ENCODE data around the gene EVPL. TPM values are rescaled to one million over a fixed set of nuclear protein-coding genes. Genes with fewer than 3 reads are reported as not detected.

The EVPL gene
- total and polyA plus RNA-seq, 12 donors: 0.04 to 0.31 (median 0.05) TPM; not detected in 6

GRCh38 chr17:76024353-76024752 lies 2.8 kb downstream of the EVPL start:
- Histone ChIP-seq H3K4me3 (no peak overlapping the region), H3K4me1 (peaks cover 0 to 2% (median 1%) of the 10 kb centered on the region in 9 donors), H3K27me3 (peaks cover 0 to 9% (median 0%) of the 10 kb centered on the region in 7 donors), H3K9me3 (no peaks in the 10 kb centered on the region), H3K27ac (no peak overlapping the region), H3K36me3 (no peaks in the 10 kb centered on the region)
- DNase-seq (no peak), ATAC-seq (no peak)
- WGBS, 2 donors: 87 to 89% methylated on average over 8 to 9 of the region's 9 CpGs
- no peak for TF ChIP-seq CTCF (IDR thresholded peaks at IDR 0.05)
- intact Hi-C loops (cut with DNase I): no loop called here

GRCh38 chr17:76023900-76024237 lies 3.2 kb downstream of the EVPL start:
- no peak for TF ChIP-seq CTCF (IDR thresholded peaks at IDR 0.05)
- Histone ChIP-seq H3K9me3 (no peaks in the 10 kb centered on the region), H3K4me1 (no peaks in the 10 kb centered on the region), H3K27ac (no peak overlapping the region), H3K4me3 (no peak overlapping the region), H3K27me3 (peaks cover 0 to 11% (median 0%) of the 10 kb centered on the region in 7 donors), H3K36me3 (no peaks in the 10 kb centered on the region)
- no peak for ATAC-seq
- 92 to 97% methylated on average over 9 of the region's 9 CpGs for WGBS, 2 donors
- intact Hi-C loops (cut with DNase I): no loop called here
- DNase-seq: no peak

- H3K27ac ChIP-seq: no peak overlapping the region
- 84 to 85% methylated on average over 25 to 28 of the region's 28 CpGs for WGBS, 2 donors
- no peaks in the 10 kb centered on the region for H3K9me3 ChIP-seq
- peaks cover 0 to 11% (median 0%) of the 10 kb centered on the region in 7 donors for H3K27me3 ChIP-seq
- no peak for TF ChIP-seq CTCF (IDR thresholded peaks at IDR 0.05)
- intact Hi-C loops (cut with DNase I): no loop called here
- H3K36me3 ChIP-seq: no peaks in the 10 kb centered on the region
- no peak for DNase-seq
- no peaks in the 10 kb centered on the region for H3K4me1 ChIP-seq
- no peak for ATAC-seq
- no peak overlapping the region for H3K4me3 ChIP-seq
These were observed 3.9 kb downstream of the EVPL start for GRCh38 chr17:76022973-76023899.

GRCh38 chr17:76022285-76022684 lies 4.8 kb downstream of the EVPL start:
- 72 to 74% methylated on average over 24 of the region's 24 CpGs for WGBS, 2 donors
- ATAC-seq: no peak
- H3K4me3 ChIP-seq: no peak overlapping the region
- H3K27me3 ChIP-seq: peaks cover 0 to 11% (median 0%) of the 10 kb centered on the region in 7 donors
- intact Hi-C loops (cut with DNase I): no loop called here
- no peak overlapping the region for H3K27ac ChIP-seq
- no peaks in the 10 kb centered on the region for H3K4me1 ChIP-seq
- no peak for DNase-seq
- H3K9me3 ChIP-seq: no peaks in the 10 kb centered on the region
- no peaks in the 10 kb centered on the region for H3K36me3 ChIP-seq
- no peak for TF ChIP-seq CTCF (IDR thresholded peaks at IDR 0.05)

Measured in heart right ventricle (tissue), 16 donors.